IPS-20b (cell line): ENCODE data around the gene ARMH4.

Experiments used
- H3K27ac ChIP-seq: one replicate; pipeline ENCODE4 v1.5.1; 2013; ENCODE audit warnings: low read length
- H3K27me3 ChIP-seq: 2 replicates; pipeline ENCODE4 v1.6.1; 2013; ENCODE audit warnings: mild to moderate bottlenecking, low read length, inconsistent platforms; ENCODE audit not compliant: insufficient read depth
- H3K36me3 ChIP-seq: 2 replicates; pipeline ENCODE4 v1.6.1; 2013; ENCODE audit warnings: low read depth, mild to moderate bottlenecking, inconsistent platforms, low read length, moderate library complexity; ENCODE audit not compliant: insufficient read depth
- H3K4me1 ChIP-seq: 2 replicates; pipeline ENCODE4 v1.6.1; 2013; ENCODE audit warnings: mild to moderate bottlenecking, control low read depth, inconsistent platforms, low read length, moderate library complexity; ENCODE audit not compliant: insufficient read depth
- H3K4me3 ChIP-seq: 2 replicates; pipeline ENCODE4 v1.5.1; 2013; ENCODE audit warnings: mild to moderate bottlenecking, low read length, inconsistent platforms
- H3K9ac ChIP-seq: 2 replicates; pipeline ENCODE4 v1.6.1; 2013; ENCODE audit warnings: low read depth, mild to moderate bottlenecking, inconsistent platforms, low read length, moderate library complexity
- H3K9me3 ChIP-seq: 2 replicates; pipeline ENCODE4 v1.6.1; 2013; ENCODE audit warnings: mild to moderate bottlenecking, low read depth, low read length, inconsistent platforms; ENCODE audit not compliant: insufficient read depth

The ARMH4 gene

DNA sequence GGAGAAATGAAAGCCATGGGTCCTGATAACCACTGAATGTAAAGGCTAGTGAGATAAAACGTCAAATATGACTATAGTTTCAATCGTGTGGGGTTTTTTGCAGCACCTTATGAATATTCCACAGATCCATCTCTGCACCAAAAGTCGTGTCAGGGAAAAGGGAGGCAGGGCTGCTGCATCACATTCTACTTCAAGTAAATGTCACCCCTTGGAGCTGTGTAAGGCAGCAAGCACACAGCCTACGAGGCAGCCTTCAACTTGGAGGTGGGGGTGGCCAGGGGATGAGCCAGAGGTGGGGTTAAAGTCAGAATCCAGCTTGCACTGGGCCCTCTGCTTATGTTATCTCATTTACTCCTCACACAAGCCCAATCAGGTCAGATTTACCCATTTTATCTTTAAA, 90.4 kb downstream of the ARMH4 start:
- Histone ChIP-seq H3K4me3 (no peak overlapping the region), H3K9me3 (no peaks in the 10 kb centered on the region), H3K4me1 (no peaks in the 10 kb centered on the region), H3K9ac (no peak overlapping the region), H3K27me3 (no peaks in the 10 kb centered on the region), H3K27ac (no peak overlapping the region), H3K36me3 (no peaks in the 10 kb centered on the region)

DNA sequence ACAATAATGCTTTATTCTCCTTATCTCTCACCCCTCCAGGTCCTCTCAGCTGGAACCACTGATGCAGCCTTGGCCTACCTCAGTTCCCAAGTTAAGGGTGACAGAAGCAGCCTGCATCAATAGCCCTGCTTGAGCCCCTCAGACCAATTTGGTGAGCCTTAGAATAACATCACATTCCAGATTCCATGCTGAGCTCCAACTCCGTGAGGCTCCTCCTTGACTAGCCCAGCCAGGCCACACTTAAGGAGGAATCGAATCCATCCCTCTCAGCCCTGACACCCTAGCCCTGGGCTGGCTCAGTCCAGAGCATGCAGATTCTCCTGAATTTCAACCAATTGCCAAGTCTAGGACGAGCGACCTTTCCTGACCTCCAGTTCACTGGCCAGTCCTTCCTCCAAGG, 91.1 kb downstream of the ARMH4 start:
- H3K27me3 ChIP-seq: no peaks in the 10 kb centered on the region
- no peak overlapping the region for H3K27ac ChIP-seq
- no peaks in the 10 kb centered on the region for H3K4me1 ChIP-seq
- no peak overlapping the region for H3K4me3 ChIP-seq
- no peaks in the 10 kb centered on the region for H3K36me3 ChIP-seq
- no peaks in the 10 kb centered on the region for H3K9me3 ChIP-seq
- H3K9ac ChIP-seq: no peak overlapping the region

DNA sequence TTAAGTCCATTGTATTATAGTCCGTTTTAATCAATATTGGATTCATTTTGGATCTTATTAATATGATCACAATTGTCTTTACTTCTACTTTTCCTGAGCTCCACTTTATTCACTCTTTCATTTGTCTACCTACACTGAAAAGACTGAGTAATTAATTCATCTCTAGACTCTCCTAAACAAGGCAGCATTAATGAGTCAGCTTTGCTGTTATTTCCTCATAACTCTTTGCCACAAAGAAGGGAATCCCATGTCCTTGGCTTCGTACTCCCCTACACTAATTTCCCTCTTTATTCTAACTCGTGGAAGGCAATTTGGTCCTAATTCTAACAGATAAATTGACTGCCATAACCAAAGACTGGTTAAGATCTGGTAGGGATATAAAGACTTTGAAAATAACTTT, 91.9 kb downstream of the ARMH4 start:
- H3K4me1 ChIP-seq: no peaks in the 10 kb centered on the region
- no peak overlapping the region for H3K27ac ChIP-seq
- no peaks in the 10 kb centered on the region for H3K9me3 ChIP-seq
- no peak overlapping the region for H3K9ac ChIP-seq
- no peaks in the 10 kb centered on the region for H3K27me3 ChIP-seq
- H3K36me3 ChIP-seq: no peaks in the 10 kb centered on the region
- H3K4me3 ChIP-seq: no peak overlapping the region

DNA sequence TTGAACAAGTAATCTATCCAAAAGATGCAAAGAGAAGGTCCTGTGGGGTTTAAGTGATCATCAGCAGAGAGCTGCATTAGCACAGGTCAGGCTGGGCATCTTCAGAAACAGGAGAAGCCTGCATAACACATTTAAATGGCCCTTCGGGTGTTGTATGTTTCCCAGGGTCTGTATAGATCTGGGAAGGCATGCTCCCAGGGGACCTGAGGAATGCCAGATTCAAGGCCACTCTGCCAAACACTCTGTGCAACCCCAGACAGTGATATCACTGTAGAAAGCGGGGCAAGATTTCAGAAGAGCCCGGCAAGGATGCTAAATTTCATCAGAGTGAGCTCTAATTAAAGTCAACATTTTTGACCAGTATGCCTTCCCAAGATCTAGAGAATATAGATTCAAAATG, 92.9 kb downstream of the ARMH4 start:
- Histone ChIP-seq H3K36me3 (no peaks in the 10 kb centered on the region), H3K27me3 (no peaks in the 10 kb centered on the region), H3K4me1 (no peaks in the 10 kb centered on the region), H3K27ac (no peak overlapping the region), H3K9me3 (no peaks in the 10 kb centered on the region), H3K9ac (no peak overlapping the region), H3K4me3 (no peak overlapping the region)

DNA sequence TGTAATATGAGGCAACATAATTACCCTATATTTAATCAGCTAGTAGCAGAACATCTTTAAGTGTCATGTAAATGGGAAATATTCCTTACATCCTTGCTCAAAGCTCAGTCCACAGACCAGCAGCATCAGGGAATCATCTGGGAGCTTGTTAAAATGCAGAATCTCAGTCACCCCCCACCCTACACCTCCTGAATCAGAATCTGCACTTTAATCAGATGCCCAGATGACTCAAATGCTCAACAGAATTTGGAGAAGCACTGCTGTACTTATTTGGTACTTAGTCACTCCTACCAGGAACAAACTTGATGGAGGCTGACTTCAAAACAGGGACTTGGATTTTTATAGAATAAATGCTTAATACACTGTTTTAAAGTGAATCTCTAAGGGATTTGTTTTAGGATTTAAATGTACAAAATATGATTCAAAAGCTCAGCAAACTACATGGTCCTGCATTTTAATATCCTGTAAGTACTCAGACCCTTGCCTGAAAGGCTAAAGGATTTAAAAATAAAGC, 96.5 kb downstream of the ARMH4 start:
- Histone ChIP-seq H3K4me1 (no peaks in the 10 kb centered on the region), H3K27me3 (no peaks in the 10 kb centered on the region), H3K9me3 (no peaks in the 10 kb centered on the region), H3K4me3 (no peak overlapping the region), H3K27ac (no peak overlapping the region), H3K36me3 (no peaks in the 10 kb centered on the region), H3K9ac (no peak overlapping the region)

DNA sequence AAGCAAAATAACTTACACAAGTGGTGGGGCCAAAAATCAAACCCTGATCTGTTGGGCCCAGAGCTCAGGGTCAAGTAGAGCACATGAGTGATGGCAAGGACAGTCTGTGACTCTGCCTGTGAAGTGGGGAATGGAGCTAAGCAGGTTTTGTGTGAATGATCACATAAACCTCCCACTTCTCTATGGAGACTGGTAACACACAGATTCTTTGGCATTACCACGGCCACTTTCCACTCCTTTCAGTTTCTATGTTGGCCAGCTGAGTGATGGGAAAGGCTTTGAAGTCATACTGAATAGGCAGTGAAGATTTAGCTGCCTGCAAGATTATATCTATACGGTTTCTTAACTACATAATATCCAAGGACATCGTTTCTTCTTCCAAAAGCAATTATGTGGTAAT, 97.9 kb downstream of the ARMH4 start:
- H3K4me1 ChIP-seq: no peaks in the 10 kb centered on the region
- H3K36me3 ChIP-seq: no peaks in the 10 kb centered on the region
- no peaks in the 10 kb centered on the region for H3K9me3 ChIP-seq
- H3K27ac ChIP-seq: no peak overlapping the region
- no peaks in the 10 kb centered on the region for H3K27me3 ChIP-seq
- H3K4me3 ChIP-seq: no peak overlapping the region
- H3K9ac ChIP-seq: no peak overlapping the region

DNA sequence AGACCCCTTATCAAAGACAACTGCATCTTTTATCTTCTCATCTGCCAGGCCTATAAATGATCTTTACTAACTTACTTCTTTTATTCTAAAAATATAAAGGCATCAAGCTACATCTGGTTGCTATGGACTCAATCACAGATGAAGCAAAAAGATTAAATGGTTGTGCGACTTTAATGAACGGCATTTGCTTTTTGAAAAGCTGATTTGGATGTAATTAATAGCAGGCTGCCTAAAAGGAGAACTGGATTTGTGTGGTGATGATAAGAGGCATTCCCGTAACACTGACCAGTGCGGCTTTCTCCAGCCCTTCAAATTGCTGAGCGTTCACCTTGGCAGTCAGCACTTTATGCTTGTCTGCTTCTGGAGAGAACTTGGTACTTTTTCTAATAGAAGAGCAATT, 103.8 kb downstream of the ARMH4 start:
- Histone ChIP-seq H3K27me3 (no peaks in the 10 kb centered on the region), H3K9me3 (no peaks in the 10 kb centered on the region; the same call in 1 of the 2 replicates), H3K36me3 (no peaks in the 10 kb centered on the region), H3K4me1 (no peaks in the 10 kb centered on the region), H3K4me3 (no peak overlapping the region), H3K27ac (no peak overlapping the region), H3K9ac (no peak overlapping the region)

DNA sequence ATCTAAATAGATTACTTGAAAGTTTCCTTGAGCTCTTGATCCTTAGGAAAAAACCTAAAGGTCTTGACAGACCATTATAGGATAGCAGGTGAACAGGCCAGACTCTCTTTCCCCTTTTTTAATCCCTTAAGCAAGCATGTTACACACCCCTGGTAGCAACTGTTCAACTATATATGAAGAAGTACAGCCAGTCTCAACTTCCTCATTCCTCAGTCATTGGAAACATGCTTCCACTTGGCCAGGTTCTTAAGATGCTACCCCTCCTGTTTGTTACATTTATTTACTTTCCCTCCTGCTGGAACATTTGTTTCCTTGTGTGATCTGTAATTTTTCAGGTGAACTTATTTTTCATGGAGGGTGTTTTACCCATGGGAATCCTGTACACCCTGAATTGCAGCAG, 124.1 kb downstream of the ARMH4 start:
- Histone ChIP-seq H3K9ac (no peak overlapping the region), H3K4me1 (no peaks in the 10 kb centered on the region), H3K9me3 (no peaks in the 10 kb centered on the region), H3K4me3 (no peak overlapping the region), H3K36me3 (no peaks in the 10 kb centered on the region), H3K27ac (no peak overlapping the region), H3K27me3 (no peaks in the 10 kb centered on the region)

DNA sequence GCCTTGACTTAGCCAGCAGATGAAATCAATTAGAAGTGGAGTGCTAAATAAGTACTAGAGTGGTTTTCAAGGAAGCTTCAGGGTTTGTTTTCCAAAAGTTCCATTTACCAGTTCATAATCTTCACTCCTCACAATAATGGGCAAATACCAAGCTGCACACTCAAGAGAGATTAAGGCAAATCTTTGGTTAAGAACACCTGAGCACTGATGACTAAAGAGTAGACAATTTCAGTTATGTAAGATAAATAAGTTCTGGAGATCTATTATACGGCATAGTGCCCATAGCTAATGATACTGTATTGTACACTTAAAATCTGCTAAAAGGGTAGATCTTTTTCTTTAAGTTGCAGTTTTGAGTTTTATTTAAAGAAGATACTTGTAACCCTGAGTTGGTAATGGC, 125.0 kb downstream of the ARMH4 start:
- Histone ChIP-seq H3K27ac (no peak overlapping the region), H3K36me3 (no peaks in the 10 kb centered on the region), H3K4me3 (no peak overlapping the region), H3K9me3 (no peaks in the 10 kb centered on the region), H3K27me3 (no peaks in the 10 kb centered on the region), H3K4me1 (no peaks in the 10 kb centered on the region), H3K9ac (no peak overlapping the region)

DNA sequence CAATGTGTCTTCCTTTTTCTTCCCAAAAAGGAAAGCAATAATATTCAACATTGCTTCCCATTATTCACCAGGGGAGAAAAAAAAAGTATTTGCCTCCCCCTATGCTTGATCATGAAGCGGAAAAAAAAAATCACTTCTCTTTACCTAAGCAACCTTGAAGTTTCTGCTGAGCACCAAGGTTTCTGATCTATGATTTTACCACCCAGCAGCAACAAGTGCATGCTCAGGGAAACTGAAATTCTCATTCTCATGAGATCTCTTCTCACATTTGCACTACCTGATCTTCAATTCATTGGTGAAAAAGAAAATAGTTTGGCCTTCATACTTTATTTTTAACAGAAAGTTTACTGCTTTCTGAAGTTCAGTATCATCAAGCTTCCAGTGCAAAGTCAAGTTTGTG, 125.8 kb downstream of the ARMH4 start:
- Histone ChIP-seq H3K36me3 (no peaks in the 10 kb centered on the region), H3K9me3 (no peaks in the 10 kb centered on the region), H3K4me1 (no peaks in the 10 kb centered on the region), H3K27ac (no peak overlapping the region), H3K27me3 (no peaks in the 10 kb centered on the region), H3K4me3 (no peak overlapping the region), H3K9ac (no peak overlapping the region)

DNA sequence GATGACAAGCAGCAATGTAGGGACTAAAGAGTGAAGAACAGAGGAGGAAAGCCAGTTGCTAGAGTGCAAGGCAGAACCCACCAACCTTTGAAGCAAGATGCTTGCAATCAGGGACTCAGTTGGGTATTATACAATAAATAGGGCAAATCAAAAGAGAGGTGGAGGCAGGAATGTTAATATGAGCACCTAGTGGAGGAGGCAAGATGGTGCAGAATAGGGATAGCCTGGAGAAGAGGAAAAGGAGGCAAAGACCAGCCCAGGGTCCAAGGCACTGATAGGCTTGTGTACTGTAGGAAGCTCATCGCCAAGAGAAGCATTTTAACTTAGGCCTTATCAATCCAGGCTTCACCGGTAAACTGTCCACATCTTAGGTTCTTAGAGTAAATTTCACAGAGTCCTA, 137.2 kb downstream of the ARMH4 start:
- Histone ChIP-seq H3K4me1 (no peaks in the 10 kb centered on the region), H3K9ac (no peak overlapping the region), H3K27ac (no peak overlapping the region), H3K9me3 (no peaks in the 10 kb centered on the region), H3K36me3 (no peaks in the 10 kb centered on the region), H3K4me3 (no peak overlapping the region), H3K27me3 (no peaks in the 10 kb centered on the region)

DNA sequence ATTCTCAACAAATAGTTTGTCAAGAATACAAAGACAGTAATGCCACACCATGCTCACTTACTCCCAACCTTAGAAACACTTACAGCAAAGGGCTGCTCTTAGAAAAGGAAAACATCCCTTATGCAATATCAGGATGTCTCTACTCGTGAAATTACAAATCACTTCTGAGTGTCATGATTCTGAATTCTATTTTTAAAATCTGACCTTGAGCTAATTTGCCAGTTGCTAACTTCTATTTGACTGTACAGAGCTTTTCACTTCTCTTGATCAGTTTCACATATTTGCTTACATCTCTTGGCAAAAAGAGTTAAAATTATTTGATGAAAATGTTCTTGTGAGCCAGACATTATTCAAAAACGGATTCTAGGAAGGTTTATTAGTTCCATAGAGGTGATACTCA, 149.4 kb downstream of the ARMH4 start:
- Histone ChIP-seq H3K27me3 (no peaks in the 10 kb centered on the region), H3K27ac (no peak overlapping the region), H3K9ac (no peak overlapping the region), H3K4me1 (no peaks in the 10 kb centered on the region), H3K36me3 (no peaks in the 10 kb centered on the region; the same call in 1 of the 2 replicates), H3K9me3 (no peaks in the 10 kb centered on the region), H3K4me3 (no peak overlapping the region)

DNA sequence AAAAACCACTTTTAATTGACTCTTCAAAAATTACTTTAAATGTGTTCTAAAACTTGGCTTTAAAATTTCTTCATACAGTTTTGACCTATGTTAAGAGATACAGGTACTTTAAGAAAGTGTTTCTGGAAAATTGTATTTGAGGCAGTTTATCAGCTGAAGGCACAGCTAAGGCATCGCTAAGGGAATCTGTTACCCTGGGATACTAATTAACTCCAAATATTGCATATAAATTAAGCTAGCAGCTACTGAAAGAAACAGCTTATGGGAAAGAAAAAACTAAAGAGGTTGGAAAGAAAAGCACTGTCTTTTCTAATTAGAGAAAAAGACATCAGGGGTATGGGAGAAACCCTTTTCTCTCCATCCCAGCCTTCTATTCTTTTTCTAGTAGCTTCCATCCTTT, 152.0 kb downstream of the ARMH4 start:
- H3K27me3 ChIP-seq: no peaks in the 10 kb centered on the region
- H3K4me3 ChIP-seq: no peak overlapping the region
- H3K36me3 ChIP-seq: no peaks in the 10 kb centered on the region; the same call in 1 of the 2 replicates
- no peak overlapping the region for H3K27ac ChIP-seq
- no peaks in the 10 kb centered on the region for H3K9me3 ChIP-seq
- H3K4me1 ChIP-seq: no peaks in the 10 kb centered on the region
- H3K9ac ChIP-seq: no peak overlapping the region
